ENCODE measurements around the gene ZNF689. TPM values are rescaled to one million over a fixed set of nuclear protein-coding genes. Genes with fewer than 3 reads are reported as not detected.

The ZNF689 gene
- total RNA-seq, 1 experiment from 2014 or later = 10.3 TPM

DNA sequence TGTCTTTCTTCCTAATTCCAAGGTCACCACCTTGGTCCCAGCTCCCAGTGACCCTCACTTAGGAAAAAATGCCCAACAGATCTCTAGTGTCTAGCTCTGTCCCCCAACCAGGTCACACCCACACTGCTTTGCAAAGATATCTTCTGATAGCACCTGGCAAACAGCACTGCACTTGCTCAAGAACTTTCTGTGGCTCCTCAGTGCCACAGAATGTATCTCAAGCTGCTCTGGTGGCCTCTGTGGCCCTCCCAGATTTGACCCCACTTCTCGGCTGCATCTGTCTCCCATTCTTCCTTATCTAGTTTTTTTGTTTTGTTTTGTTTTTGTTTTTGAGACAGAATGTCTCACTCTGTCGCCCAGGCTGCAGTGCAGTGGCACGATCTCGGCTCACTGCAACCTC is 43.7 kb downstream of the ZNF689 start:
- no peaks in the 10 kb centered on the region for H3K27me3 ChIP-seq (ENCODE audit: insufficient read depth, low read length)
- ChIA-PET RAD21 (ENCODE audit: low non-redundant PET in 1 of 2, low total read pairs in 2 of 2, uncharacterized antibody in 2 of 2, unreplicated experiment in 2 of 2) (no interaction called here), CTCF (interaction anchor here (1.0 kb wide), 1 partner anchor 32 kb away, joined by 3 read pairs; no protein-coding TSS in a partner anchor), POLR2A (no interaction called here)
- ATAC-seq (no peak), DNase-seq (ENCODE audit: low read depth, low spot score) (no peak)
- H3K9me3 ChIP-seq (ENCODE audit: control insufficient read depth in 1 of 2, insufficient read depth in 1 of 2, low read depth in 1 of 2, low read length in 2 of 2) = no peaks in the 10 kb centered on the region
- TF ChIP-seq REST (IDR thresholded peaks at IDR 0.05; ENCODE audit: low read depth) (no peak), FOSL1 (IDR thresholded peaks at IDR 0.05; ENCODE audit: low read depth) (no peak), EZH2 (IDR thresholded peaks at IDR 0.05) (no peak), JUND (IDR thresholded peaks at IDR 0.05) (no peak), POLR2A (IDR thresholded peaks at IDR 0.05; ENCODE audit: borderline replicate concordance, extremely low read depth, insufficient read depth, insufficient read length) (no peak), ELF1 (IDR thresholded peaks at IDR 0.05; ENCODE audit: borderline replicate concordance, low read depth) (no peak), ZFX (IDR thresholded peaks at IDR 0.05) (no peak), YY1 (IDR thresholded peaks at IDR 0.05; ENCODE audit: extremely low read depth, insufficient replicate concordance, low read depth, low read length) (no peak), EZH2phosphoT487 (IDR thresholded peaks at IDR 0.05; ENCODE audit: borderline replicate concordance) (no peak), SRF (IDR thresholded peaks at IDR 0.05; ENCODE audit: low read depth) (no peak), ATF3 (IDR thresholded peaks at IDR 0.05) (no peak), SIN3A (IDR thresholded peaks at IDR 0.05; ENCODE audit: low read depth) (no peak), POLR2AphosphoS5 (IDR thresholded peaks at IDR 0.05; ENCODE audit: low read depth, low read length) (no peak), CEBPB (IDR thresholded peaks at IDR 0.05; ENCODE audit: low read depth) (no peak)
- TF ChIP-seq, protein P1, sequence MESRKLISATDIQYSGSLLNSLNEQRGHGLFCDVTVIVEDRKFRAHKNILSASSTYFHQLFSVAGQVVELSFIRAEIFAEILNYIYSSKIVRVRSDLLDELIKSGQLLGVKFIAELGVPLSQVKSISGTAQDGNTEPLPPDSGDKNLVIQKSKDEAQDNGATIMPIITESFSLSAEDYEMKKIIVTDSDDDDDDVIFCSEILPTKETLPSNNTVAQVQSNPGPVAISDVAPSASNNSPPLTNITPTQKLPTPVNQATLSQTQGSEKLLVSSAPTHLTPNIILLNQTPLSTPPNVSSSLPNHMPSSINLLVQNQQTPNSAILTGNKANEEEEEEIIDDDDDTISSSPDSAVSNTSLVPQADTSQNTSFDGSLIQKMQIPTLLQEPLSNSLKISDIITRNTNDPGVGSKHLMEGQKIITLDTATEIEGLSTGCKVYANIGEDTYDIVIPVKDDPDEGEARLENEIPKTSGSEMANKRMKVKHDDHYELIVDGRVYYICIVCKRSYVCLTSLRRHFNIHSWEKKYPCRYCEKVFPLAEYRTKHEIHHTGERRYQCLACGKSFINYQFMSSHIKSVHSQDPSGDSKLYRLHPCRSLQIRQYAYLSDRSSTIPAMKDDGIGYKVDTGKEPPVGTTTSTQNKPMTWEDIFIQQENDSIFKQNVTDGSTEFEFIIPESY (IDR thresholded peaks at IDR 0.05; ENCODE audit: extremely low read depth, insufficient replicate concordance, low read length) = no peak
- TF ChIP-seq, protein P2, sequence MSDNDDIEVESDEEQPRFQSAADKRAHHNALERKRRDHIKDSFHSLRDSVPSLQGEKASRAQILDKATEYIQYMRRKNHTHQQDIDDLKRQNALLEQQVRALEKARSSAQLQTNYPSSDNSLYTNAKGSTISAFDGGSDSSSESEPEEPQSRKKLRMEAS (IDR thresholded peaks at IDR 0.05) = no peak
- TF ChIP-seq, protein P3, sequence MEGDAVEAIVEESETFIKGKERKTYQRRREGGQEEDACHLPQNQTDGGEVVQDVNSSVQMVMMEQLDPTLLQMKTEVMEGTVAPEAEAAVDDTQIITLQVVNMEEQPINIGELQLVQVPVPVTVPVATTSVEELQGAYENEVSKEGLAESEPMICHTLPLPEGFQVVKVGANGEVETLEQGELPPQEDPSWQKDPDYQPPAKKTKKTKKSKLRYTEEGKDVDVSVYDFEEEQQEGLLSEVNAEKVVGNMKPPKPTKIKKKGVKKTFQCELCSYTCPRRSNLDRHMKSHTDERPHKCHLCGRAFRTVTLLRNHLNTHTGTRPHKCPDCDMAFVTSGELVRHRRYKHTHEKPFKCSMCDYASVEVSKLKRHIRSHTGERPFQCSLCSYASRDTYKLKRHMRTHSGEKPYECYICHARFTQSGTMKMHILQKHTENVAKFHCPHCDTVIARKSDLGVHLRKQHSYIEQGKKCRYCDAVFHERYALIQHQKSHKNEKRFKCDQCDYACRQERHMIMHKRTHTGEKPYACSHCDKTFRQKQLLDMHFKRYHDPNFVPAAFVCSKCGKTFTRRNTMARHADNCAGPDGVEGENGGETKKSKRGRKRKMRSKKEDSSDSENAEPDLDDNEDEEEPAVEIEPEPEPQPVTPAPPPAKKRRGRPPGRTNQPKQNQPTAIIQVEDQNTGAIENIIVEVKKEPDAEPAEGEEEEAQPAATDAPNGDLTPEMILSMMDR (IDR thresholded peaks at IDR 0.05 in 2 of 3, conservative IDR thresholded peaks at IDR 0.05 in 1 of 3; ENCODE audit: borderline replicate concordance in 1 of 3, insufficient read depth in 1 of 3, low read depth in 2 of 3, low read length in 2 of 3) = no peak
- H3K27ac ChIP-seq (ENCODE audit: low read depth, low read length) = no peak overlapping the region
- intact Hi-C loops (cut with micrococcal nuclease) = no loop called here
- no peak overlapping the region for H3K4me3 ChIP-seq (replicated peaks in 1 of 2; ENCODE audit: low read depth in 1 of 2, low read length in 2 of 2)
- H4K20me1 ChIP-seq (ENCODE audit: insufficient read depth) = no peaks in the 10 kb centered on the region
- H3K79me2 ChIP-seq (ENCODE audit: insufficient read depth, low read length) = no peaks in the 10 kb centered on the region
- no TSS peak for BruUV-seq (replicated peaks)
- no peak overlapping the region for H2AFZ ChIP-seq (ENCODE audit: low read depth, low read length, poor library complexity, severe bottlenecking)
- no peak overlapping the region for H3K9ac ChIP-seq (ENCODE audit: low read length)
- no peaks in the 10 kb centered on the region for H3K36me3 ChIP-seq (ENCODE audit: control insufficient read depth in 1 of 2, insufficient read depth in 2 of 2, low read length in 2 of 2)
- H3K9me2 ChIP-seq (ENCODE audit: insufficient read depth) = no peaks in the 10 kb centered on the region
- H3K4me2 ChIP-seq (ENCODE audit: low read length) = no peak overlapping the region
- H3K4me1 ChIP-seq (ENCODE audit: control insufficient read depth in 1 of 2, insufficient read depth in 2 of 2, low read length in 2 of 2) = peaks cover 4 to 14% of the 10 kb centered on the region in 2 experiments; a peak in 2 of 4 replicates
